Lower leg skin (tissue), 3 donors: ENCODE data around the gene FBXL13.

Experiments used
- CTCF ChIP-seq, 3 donors: fragments of 450-650 bp; IDR thresholded peaks; one replicate each; pipeline ENCODE4 v1.5.1; 2016; ENCODE audit warnings: antibody characterized with exemption in 3 of 3, mild to moderate bottlenecking in 3 of 3, moderate library complexity in 2 of 3
- POLR2A ChIP-seq, 2 donors: fragments of 450-650 bp; IDR thresholded peaks; one replicate each; pipeline ENCODE4 v1.6.1; 2016 to 2017; ENCODE audit warnings: antibody characterized with exemption in 2 of 2, mild to moderate bottlenecking in 1 of 2, moderate library complexity in 1 of 2

- TF ChIP-seq CTCF (IDR thresholded peaks at IDR 0.05) (no peak), POLR2A (IDR thresholded peaks at IDR 0.05) (no peak)
Observed at GRCh38 chr7:102834999-102835398, 239.6 kb downstream of the FBXL13 start.
